Measurements from ENCODE around the gene GLG1.
"Not testable (repeated sequence)": the region's sequence is repeated elsewhere in the genome, so short reads cannot be mapped to it uniquely, and the experiment has no call there.

DNA sequence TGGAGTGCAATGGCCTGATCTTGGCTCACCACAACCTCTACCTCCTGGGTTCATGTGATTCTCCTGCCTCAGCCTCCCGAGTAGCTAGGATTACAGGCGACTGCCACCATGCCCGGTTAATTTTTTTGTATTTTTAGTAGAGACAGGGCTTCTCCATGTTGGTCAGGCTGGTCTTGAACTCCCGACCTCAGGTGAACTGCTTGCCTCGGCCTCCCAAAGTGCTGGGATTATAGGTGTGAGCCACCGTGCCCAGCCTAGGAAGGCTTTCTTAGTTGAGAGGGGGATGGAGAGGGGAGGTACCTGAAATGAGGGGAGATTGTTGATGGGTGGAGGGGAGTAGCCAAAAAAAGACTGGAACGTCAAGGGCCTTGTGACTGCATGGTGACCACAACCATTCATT, 193.0 kb downstream of the GLG1 start:
- not testable (repeated sequence) for TF ChIP-seq REST (IDR thresholded peaks at IDR 0.05); HNF4G (IDR thresholded peaks at IDR 0.05); EGR1 (IDR thresholded peaks at IDR 0.05; ENCODE audit: low read depth in 2 of 2); YY1 (IDR thresholded peaks at IDR 0.05); GABPA (IDR thresholded peaks at IDR 0.05 in 1 of 2, conservative IDR thresholded peaks at IDR 0.05 in 1 of 2); ZBTB33 (IDR thresholded peaks at IDR 0.05); JUND (IDR thresholded peaks at IDR 0.05); SP1 (IDR thresholded peaks at IDR 0.05)
- TF ChIP-seq, protein P1, sequence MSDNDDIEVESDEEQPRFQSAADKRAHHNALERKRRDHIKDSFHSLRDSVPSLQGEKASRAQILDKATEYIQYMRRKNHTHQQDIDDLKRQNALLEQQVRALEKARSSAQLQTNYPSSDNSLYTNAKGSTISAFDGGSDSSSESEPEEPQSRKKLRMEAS (IDR thresholded peaks at IDR 0.05) = not testable (repeated sequence)
- TF ChIP-seq, protein P2, sequence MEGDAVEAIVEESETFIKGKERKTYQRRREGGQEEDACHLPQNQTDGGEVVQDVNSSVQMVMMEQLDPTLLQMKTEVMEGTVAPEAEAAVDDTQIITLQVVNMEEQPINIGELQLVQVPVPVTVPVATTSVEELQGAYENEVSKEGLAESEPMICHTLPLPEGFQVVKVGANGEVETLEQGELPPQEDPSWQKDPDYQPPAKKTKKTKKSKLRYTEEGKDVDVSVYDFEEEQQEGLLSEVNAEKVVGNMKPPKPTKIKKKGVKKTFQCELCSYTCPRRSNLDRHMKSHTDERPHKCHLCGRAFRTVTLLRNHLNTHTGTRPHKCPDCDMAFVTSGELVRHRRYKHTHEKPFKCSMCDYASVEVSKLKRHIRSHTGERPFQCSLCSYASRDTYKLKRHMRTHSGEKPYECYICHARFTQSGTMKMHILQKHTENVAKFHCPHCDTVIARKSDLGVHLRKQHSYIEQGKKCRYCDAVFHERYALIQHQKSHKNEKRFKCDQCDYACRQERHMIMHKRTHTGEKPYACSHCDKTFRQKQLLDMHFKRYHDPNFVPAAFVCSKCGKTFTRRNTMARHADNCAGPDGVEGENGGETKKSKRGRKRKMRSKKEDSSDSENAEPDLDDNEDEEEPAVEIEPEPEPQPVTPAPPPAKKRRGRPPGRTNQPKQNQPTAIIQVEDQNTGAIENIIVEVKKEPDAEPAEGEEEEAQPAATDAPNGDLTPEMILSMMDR (IDR thresholded peaks at IDR 0.05; ENCODE audit: low read depth, low read length, missing input control) = not testable (repeated sequence)
